Lower leg skin (tissue), 4 donors: ENCODE measurements around the gene PGP. TPM values are rescaled to one million over a fixed set of nuclear protein-coding genes. Genes with fewer than 3 reads are reported as not detected.

Source experiments
- DNase-seq, 2 donors: peaks; one replicate each; pipeline ENCODE4 v3.0.0-alpha.2; 2019; ENCODE audit warnings: low spot score in 2 of 2
- H3K4me3 ChIP-seq: fragments of 200-600 bp; sonication (generic); 2 replicates; pipeline ENCODE4 v1.5.1; 2017; ENCODE audit warnings: mild to moderate bottlenecking, low read depth; ENCODE audit not compliant: poor library complexity, severe bottlenecking
- CTCF ChIP-seq, 3 donors: fragments of 450-650 bp; IDR thresholded peaks; one replicate each; pipeline ENCODE4 v1.5.1; 2016; ENCODE audit warnings: antibody characterized with exemption in 3 of 3, mild to moderate bottlenecking in 3 of 3, moderate library complexity in 2 of 3
- POLR2A ChIP-seq, 2 donors: fragments of 450-650 bp; IDR thresholded peaks; one replicate each; pipeline ENCODE4 v1.6.1; 2016 to 2017; ENCODE audit warnings: antibody characterized with exemption in 2 of 2, mild to moderate bottlenecking in 1 of 2, moderate library complexity in 1 of 2
- WGBS, 2 donors: methylation state at CpG; one replicate each; pipeline ENCODE4 v1.1.5; 2018; 5-methylcytosine and 5-hydroxymethylcytosine counted together
- intact Hi-C: fragments of 100-400 bp; cut with DNase I; formaldehyde crosslinking; loops from one replicate; pipeline ENCODE4 v1.15.0; 2023; ENCODE audit warnings: low total_unique reads
- total RNA-seq, 4 donors: library from RNA; depleted of rRNA; stranded (reverse); fragments of >200 nt; gene quantifications; one replicate each; pipeline ENCODE4 v1.1.0, GENCODE V29; 2016

PGP gene
- total RNA-seq, 4 donors from 2014 or later = 9.6 to 19.4 (median 12.8) TPM

GRCh38 chr16:2195322-2196161 is 19.1 kb downstream of the PGP start:
- WGBS, 2 donors = 0 to 3% methylated on average over 1 to 15 of the region's 49 CpGs
- H3K4me3 ChIP-seq = no peak overlapping the region
- TF ChIP-seq POLR2A (IDR thresholded peaks at IDR 0.05) (no peak), CTCF (IDR thresholded peaks at IDR 0.05) (no peak)
- intact Hi-C loops = no loop called here
- no peak for DNase-seq

GRCh38 chr16:2194852-2195321 is 19.8 kb downstream of the PGP start:
- DNase-seq = no peak
- H3K4me3 ChIP-seq = no peak overlapping the region
- no peak for TF ChIP-seq POLR2A (IDR thresholded peaks at IDR 0.05)
- TF ChIP-seq CTCF (IDR thresholded peaks at IDR 0.05) = no peak
- intact Hi-C loops = no loop called here
- WGBS, 2 donors = 14 to 20% methylated on average over 7 to 10 of the region's 10 CpGs

GRCh38 chr16:2194166-2194834 is 20.3 kb downstream of the PGP start:
- intact Hi-C loops = no loop called here
- WGBS, 2 donors = 40 to 52% methylated on average over 10 to 16 of the region's 16 CpGs
- TF ChIP-seq POLR2A (IDR thresholded peaks at IDR 0.05) (no peak), CTCF (IDR thresholded peaks at IDR 0.05) (no peak)
- no peak for DNase-seq
- no peak overlapping the region for H3K4me3 ChIP-seq

GRCh38 chr16:2191446-2191706 is 23.3 kb downstream of the PGP start:
- intact Hi-C loops = no loop called here
- no peak overlapping the region for H3K4me3 ChIP-seq
- WGBS, 2 donors = 58 to 78% methylated on average over 11 of the region's 11 CpGs
- no peak for DNase-seq
- no peak for TF ChIP-seq POLR2A (IDR thresholded peaks at IDR 0.05)
- TF ChIP-seq CTCF (IDR thresholded peaks at IDR 0.05) = no peak

- intact Hi-C loops = no loop called here
- no peak for TF ChIP-seq POLR2A (IDR thresholded peaks at IDR 0.05)
- TF ChIP-seq CTCF (IDR thresholded peaks at IDR 0.05) = no peak
- 52 to 75% methylated on average over 17 of the region's 25 CpGs for WGBS, 2 donors
- no peak for DNase-seq
- H3K4me3 ChIP-seq = no peak overlapping the region
Observed at GRCh38 chr16:2190659-2191445, 23.8 kb downstream of the PGP start.
